GM21576 (cell line): Measurements from ENCODE around the gene IFNGR2.
"Not testable (repeated sequence)": the region's sequence is repeated elsewhere in the genome, so short reads cannot be mapped to it uniquely, and the experiment has no call there.

Experiments used
- ATAC-seq: cut with Tn5 transposase; IDR thresholded peaks from one replicate; pipeline ENCODE4 v1.9.1; 2021; ENCODE audit warnings: mild to moderate bottlenecking, moderate library complexity; ENCODE audit not compliant: unreplicated experiment

The IFNGR2 gene

GRCh38 chr21:33377221-33377920, 25.8 kb upstream of the IFNGR2 start:
- ATAC-seq, result no peak

GRCh38 chr21:33378081-33378480, 25.1 kb upstream of the IFNGR2 start:
- ATAC-seq, result no peak

GRCh38 chr21:33379934-33380333, 23.3 kb upstream of the IFNGR2 start:
- not testable (repeated sequence) for ATAC-seq

GRCh38 chr21:33380483-33380998, 22.7 kb upstream of the IFNGR2 start:
- peak; percentile 46 for ATAC-seq

- ATAC-seq, result not testable (repeated sequence)
These were observed 21.8 kb upstream of the IFNGR2 start for GRCh38 chr21:33381381-33381780.

GRCh38 chr21:33383056-33383888, 19.9 kb upstream of the IFNGR2 start:
- ATAC-seq, result peak; percentile 74

- no peak for ATAC-seq
These were observed 18.3 kb upstream of the IFNGR2 start for GRCh38 chr21:33384841-33385331.

GRCh38 chr21:33386222-33386784, 16.9 kb upstream of the IFNGR2 start:
- no peak for ATAC-seq

GRCh38 chr21:33387294-33387693, 15.9 kb upstream of the IFNGR2 start:
- ATAC-seq, result no peak

GRCh38 chr21:33388188-33388587, 15.0 kb upstream of the IFNGR2 start:
- ATAC-seq, result no peak

- no peak for ATAC-seq
These were observed 12.7 kb upstream of the IFNGR2 start for GRCh38 chr21:33390479-33390878.

- no peak for ATAC-seq
These were observed 11.6 kb upstream of the IFNGR2 start for GRCh38 chr21:33391656-33392055.

- no peak for ATAC-seq
These were observed 10.8 kb upstream of the IFNGR2 start for GRCh38 chr21:33392284-33392985.

- no peak for ATAC-seq
These were observed 9.9 kb upstream of the IFNGR2 start for GRCh38 chr21:33393348-33393747.

GRCh38 chr21:33394260-33394659, 9.0 kb upstream of the IFNGR2 start:
- ATAC-seq, result no peak

GRCh38 chr21:33395891-33396331, 7.3 kb upstream of the IFNGR2 start:
- ATAC-seq, result no peak

GRCh38 chr21:33396436-33396835, 6.8 kb upstream of the IFNGR2 start:
- ATAC-seq, result no peak

GRCh38 chr21:33396951-33397350, 6.3 kb upstream of the IFNGR2 start:
- no peak for ATAC-seq

- ATAC-seq, result no peak
These were observed 5.5 kb upstream of the IFNGR2 start for GRCh38 chr21:33397717-33398116.

GRCh38 chr21:33398361-33398760, 4.9 kb upstream of the IFNGR2 start:
- no peak for ATAC-seq

- no peak for ATAC-seq
These were observed 1.6 kb upstream of the IFNGR2 start for GRCh38 chr21:33401630-33401992.
